K562 (cell line): Measurements from ENCODE around the gene FAAP100. TPM values are rescaled to one million over a fixed set of nuclear protein-coding genes. Genes with fewer than 3 reads are reported as not detected.
A peak's percentile ranks its signal among the peaks of the same experiment; 100 is the strongest.
"Not testable (repeated sequence)": the region's sequence is repeated elsewhere in the genome, so short reads cannot be mapped to it uniquely, and the experiment has no call there.

Source experiments
- ATAC-seq: fragments of 200-7000 bp; cut with Tn5 transposase; 3 replicates; pipeline ENCODE4 v1.9.1; 2020; ENCODE audit warnings: moderate library complexity
- BruUV-seq: library from RNA; stranded (reverse); fragments of 400-500 nt; replicated peaks from 2 replicates; lab custom pipeline; 2021; lab: Mats Ljungman, UMichigan
- CTCF ChIA-PET: fragments of 300-600 bp; formaldehyde crosslinking; extraction: SDS; loops from one replicate; lab custom pipeline; 2021; ENCODE audit warnings: low intra/inter-chr PET ratio; lab: Yijun Ruan, JAX
- POLR2A ChIA-PET: fragments of 300-600, 350-650 bp; sonication (Branson Sonifier 250); formaldehyde crosslinking; extraction: SDS; loops from one replicate; lab custom pipeline; 2021; ENCODE audit warnings: antibody characterized with exemption, inconsistent platforms; lab: Yijun Ruan, JAX
- DNase-seq, 4 experiments: peaks; one replicate each; pipeline versions ENCODE4 v3.0.0 to v3.0.0-alpha.2; 2011 to 2018; ENCODE audit warnings: low spot score in 3 of 4, mixed read lengths in 3 of 4; ENCODE audit errors: extremely low read depth in 1 of 4
- FAIRE-seq: peaks from 2 replicates; lab custom pipeline; 2011; peaks lifted over from hg19 to GRCh38; lab: Jason Lieb, UNC
- H2AFZ ChIP-seq: 2 replicates; pipeline ENCODE4 v1.6.0; 2011; ENCODE audit warnings: low read depth, low read length, control low read depth, inconsistent platforms
- H3K27ac ChIP-seq: fragments of 200-600 bp; 3 replicates; pipeline ENCODE4 v1.8.0; 2011; ENCODE audit warnings: low read depth, mild to moderate bottlenecking, control low read depth, inconsistent platforms, low read length, moderate library complexity, mixed read lengths; ENCODE audit errors: extremely low read depth
- H3K27me3 ChIP-seq, 2 experiments: fragments of 300-600 bp in 1 of 2; 2 replicates in 1 of 2; 3 replicates in 1 of 2; pipeline versions ENCODE4 v1.6.0 to v1.8.0; 2011; ENCODE audit warnings: inconsistent platforms in 2 of 2, low read length in 2 of 2, mild to moderate bottlenecking in 1 of 2, mixed read lengths in 1 of 2, moderate library complexity in 1 of 2; ENCODE audit not compliant: control insufficient read depth in 2 of 2, insufficient read depth in 2 of 2
- H3K36me3 ChIP-seq: fragments of 300-600 bp; 3 replicates; pipeline ENCODE4 v1.8.0; 2011; ENCODE audit warnings: mild to moderate bottlenecking, low read length, inconsistent platforms; ENCODE audit not compliant: control insufficient read depth, insufficient read depth
- H3K4me1 ChIP-seq, 2 experiments: fragments of 200-600 bp in 1 of 2; replicated peaks in 1 of 2; 2 replicates in 1 of 2; 3 replicates in 1 of 2; pipeline versions ENCODE4 v1.5.1 to v1.8.0; 2011; ENCODE audit warnings: inconsistent platforms in 2 of 2, low read length in 2 of 2, mild to moderate bottlenecking in 1 of 2, mixed read lengths in 1 of 2, moderate library complexity in 1 of 2; ENCODE audit not compliant: control insufficient read depth in 2 of 2, insufficient read depth in 2 of 2
- H3K4me2 ChIP-seq: 2 replicates; pipeline ENCODE4 v1.6.1; 2011; ENCODE audit warnings: low read length, control low read depth, inconsistent platforms, mixed read lengths; ENCODE audit not compliant: insufficient read depth
- H3K4me3 ChIP-seq: fragments of 200-600 bp; sonication (generic), shearing (Covaris generic); 2 replicates; pipeline ENCODE4 v1.5.1; 2016; ENCODE audit warnings: control low read depth, inconsistent platforms
- H3K79me2 ChIP-seq: fragments of 200-600 bp; 3 replicates; pipeline ENCODE4 v1.8.0; 2011; ENCODE audit warnings: low read length, inconsistent platforms; ENCODE audit not compliant: control insufficient read depth, insufficient read depth
- H3K9ac ChIP-seq, 2 experiments: 2 replicates each; pipeline versions ENCODE4 v1.6.0 to v1.6.1; 2011; ENCODE audit warnings: low read depth in 2 of 2, low read length in 2 of 2, control low read depth in 1 of 2, inconsistent platforms in 1 of 2, mild to moderate bottlenecking in 1 of 2, mixed read lengths in 1 of 2; ENCODE audit not compliant: insufficient read depth in 1 of 2
- H3K9me1 ChIP-seq: one replicate; pipeline ENCODE4 v1.6.0; 2011; ENCODE audit warnings: inconsistent platforms, mild to moderate bottlenecking, low read length, moderate library complexity; ENCODE audit not compliant: control insufficient read depth, insufficient read depth
- H3K9me3 ChIP-seq: replicated peaks from 2 replicates; pipeline ENCODE4 v1.5.1; 2011; ENCODE audit warnings: low read depth, low read length, inconsistent platforms; ENCODE audit not compliant: control insufficient read depth, insufficient read depth
- H4K20me1 ChIP-seq: replicated peaks from 2 replicates; pipeline ENCODE4 v1.6.1; 2011; ENCODE audit warnings: low read length, inconsistent platforms, mixed read lengths; ENCODE audit not compliant: control insufficient read depth, insufficient read depth
- MLLT1 ChIP-seq, 2 experiments: fragments of 450-650 bp; IDR thresholded peaks; 2 replicates each; pipeline ENCODE4 v1.6.1; 2016
- POLR2A ChIP-seq: fragments of 450-650 bp; conservative IDR thresholded peaks from 2 replicates; pipeline ENCODE4 v1.6.1; 2016
- ZKSCAN1 ChIP-seq: fragments of 150-350 bp; IDR thresholded peaks from 2 replicates; pipeline ENCODE4 v1.6.1; 2016; ENCODE audit warnings: low read depth, low read length
- WGBS: fragments of 100-300 bp; shearing (Covaris generic); methylation state at CpG from one replicate; pipeline ENCODE4 v1.1.6; 2016; ENCODE audit warnings: low coverage, mixed read lengths; ENCODE audit not compliant: insufficient coverage; ENCODE audit errors: missing lambda C conversion rate; 5-methylcytosine and 5-hydroxymethylcytosine counted together
- in situ Hi-C: fragments of 300-500 bp; cut with MboI; formaldehyde crosslinking; loops from 4 replicates; pipeline ENCODE4 v1.15.0; 2018; ENCODE audit warnings: inconsistent platforms, mixed read lengths
- intact Hi-C: fragments of 100-400 bp; cut with micrococcal nuclease; formaldehyde crosslinking; loops from 2 replicates; pipeline ENCODE4 v1.14.2; 2022
- polyA plus RNA-seq, 8 experiments: library from polyadenylated mRNA; depleted of rRNA in 4 of 8; stranded (reverse) in 5 of 8; unstranded in 3 of 8; fragments of >200 nt; fragmentation: Nextera tagmentation in 2 of 8; fragmentation: Illumina TruSeq in 1 of 8; extraction: Ambion mirVana in 2 of 8; extraction: Trizol in 1 of 8; gene quantifications; 2 replicates each; pipeline versions ENCODE4 v1.2.1 to v1.2.3, GENCODE V29; 2011 to 2014; ENCODE audit warnings: inconsistent platforms in 1 of 8, missing spikeins in 1 of 8
- total RNA-seq, 7 experiments: library from RNA; depleted of rRNA in 6 of 7; stranded (reverse); fragments of >200 nt in 6 of 7; fragmentation: Illumina TruSeq in 2 of 7; extraction: Trizol in 2 of 7; gene quantifications; 2 replicates each; pipeline versions ENCODE4 v1.2.1 to v1.2.3, GENCODE V29; 2011 to 2021; ENCODE audit warnings: low replicate concordance in 1 of 7

Gene FAAP100
- total and polyA plus RNA-seq, 9 of the 15 experiments (the other 6 are each of a cell fraction or from before 2014, with no cell fraction given), result 0.31 to 51.2 (median 12.6) TPM

- 0 out of 4 replicates have a peak, but pooled peaks of 1 of the 2 experiments have one; percentile 20 for TF ChIP-seq MLLT1 (IDR thresholded peaks at IDR 0.05)
Measured at GRCh38 chr17:81531998-81532404, 20.2 kb downstream of the FAAP100 start (continued).

DNA sequence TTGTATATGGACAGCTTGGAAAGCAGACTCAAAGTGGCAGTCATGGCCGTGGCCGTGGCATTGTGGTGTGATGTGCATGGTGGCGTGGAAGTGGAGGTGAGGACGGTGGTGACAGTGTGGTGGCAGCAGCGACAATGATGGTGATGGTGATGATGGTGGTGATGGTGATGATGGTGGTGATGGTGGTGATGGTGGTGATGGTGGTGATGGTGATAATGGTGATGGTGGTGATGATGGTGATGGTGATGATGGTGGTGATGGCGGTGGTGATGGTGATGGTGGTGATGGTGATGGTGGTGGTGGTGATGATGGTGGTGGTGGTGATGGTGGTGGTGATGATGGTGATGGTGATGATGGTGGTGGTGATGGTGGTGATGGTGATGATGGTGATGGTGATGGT is 21.1 kb downstream of the FAAP100 start:
- H3K9me1 ChIP-seq, H3K9ac ChIP-seq, H3K9me3 ChIP-seq, DNase-seq, H3K4me3 ChIP-seq, BruUV-seq, ATAC-seq, in situ Hi-C loops, CTCF ChIA-PET, H3K27ac ChIP-seq, H3K36me3 ChIP-seq, H4K20me1 ChIP-seq, intact Hi-C loops, H3K4me2 ChIP-seq, H2AFZ ChIP-seq, H3K79me2 ChIP-seq: not testable (repeated sequence)
- FAIRE-seq, result peak; percentile 70
- peak; percentile 35; the same call in 1 of the 2 replicates for TF ChIP-seq ZKSCAN1
- TF ChIP-seq POLR2A, result 0 out of 2 replicates have a peak, but pooled peaks have one; percentile 45
- 84% methylated on average over 5 of the region's 6 CpGs for WGBS
- Histone ChIP-seq H3K4me1 (peaks cover 0 to 49% of the 10 kb centered on the region in 2 experiments; a peak in 2 of 5 replicates), H3K27me3 (peaks cover 0 to 24% of the 10 kb centered on the region in 2 experiments; a peak in 3 of 5 replicates)
- POLR2A ChIA-PET, result interaction anchor here (0.6 to 1.1 kb wide), 3 partner anchors 12 to 280 kb away, joined by 3 to 6 read pairs (median 4); partner anchors contain the start of gene ACTG1
